Hepatocyte (in vitro differentiated cells): ENCODE results near the gene MRPL41. TPM values are rescaled to one million over a fixed set of nuclear protein-coding genes. Genes with fewer than 3 reads are reported as not detected.

Source experiments
- DNase-seq: peaks from one replicate; pipeline ENCODE4 v3.0.0-alpha.2; 2016; ENCODE audit warnings: low spot score
- H2AFZ ChIP-seq: fragments of 200-600 bp; sonication (generic); 2 replicates; pipeline ENCODE4 v1.6.0; 2016; ENCODE audit warnings: antibody characterized with exemption, mild to moderate bottlenecking
- H3K27ac ChIP-seq: fragments of 200-600 bp; sonication (generic); 2 replicates; pipeline ENCODE4 v1.5.1; 2016; ENCODE audit warnings: mild to moderate bottlenecking
- H3K27me3 ChIP-seq: fragments of 200-600 bp; sonication (generic); 2 replicates; pipeline ENCODE4 v1.6.1; 2016
- H3K36me3 ChIP-seq: fragments of 200-600 bp; sonication (generic); replicated peaks from 2 replicates; pipeline ENCODE4 v1.5.1; 2016; ENCODE audit warnings: low read depth; ENCODE audit not compliant: insufficient read depth
- H3K4me1 ChIP-seq: fragments of 200-600 bp; sonication (generic); 2 replicates; pipeline ENCODE4 v1.5.1; 2016; ENCODE audit warnings: mild to moderate bottlenecking, moderate library complexity; ENCODE audit not compliant: insufficient read depth
- H3K4me2 ChIP-seq: fragments of 200-600 bp; sonication (generic); 2 replicates; pipeline ENCODE4 v1.6.0; 2016
- H3K4me3 ChIP-seq: fragments of 200-600 bp; sonication (generic); 2 replicates; pipeline ENCODE4 v1.5.1; 2016; ENCODE audit warnings: mild to moderate bottlenecking
- H3K79me2 ChIP-seq: fragments of 200-600 bp; sonication (generic); 2 replicates; pipeline ENCODE4 v1.6.0; 2017; ENCODE audit warnings: mild to moderate bottlenecking
- H3K9me2 ChIP-seq: fragments of 200-600 bp; sonication (generic); replicated peaks from 2 replicates; pipeline ENCODE4 v1.6.0; 2017; ENCODE audit warnings: mild to moderate bottlenecking; ENCODE audit not compliant: insufficient read depth
- H3K9me3 ChIP-seq: fragments of 200-600 bp; sonication (generic); 2 replicates; pipeline ENCODE4 v1.5.1; 2016; ENCODE audit warnings: low read depth, mild to moderate bottlenecking
- H4K20me1 ChIP-seq: fragments of 200-600 bp; sonication (generic); 2 replicates; pipeline ENCODE4 v1.6.0; 2016; ENCODE audit warnings: mild to moderate bottlenecking; ENCODE audit not compliant: insufficient read depth, poor library complexity, severe bottlenecking
- CTCF ChIP-seq: fragments of 200-600 bp; sonication (generic); IDR thresholded peaks from 2 replicates; pipeline ENCODE4 v1.5.1; 2016; ENCODE audit warnings: antibody characterized with exemption, mild to moderate bottlenecking; ENCODE audit not compliant: poor library complexity
- EZH2 ChIP-seq: fragments of 200-600 bp; sonication (generic); IDR thresholded peaks from 2 replicates; pipeline ENCODE4 v1.6.1; 2016; ENCODE audit warnings: antibody characterized with exemption, mild to moderate bottlenecking, borderline replicate concordance
- EZH2phosphoT487 ChIP-seq: fragments of 200-600 bp; sonication (generic); IDR thresholded peaks from one replicate; pipeline ENCODE4 v1.6.1; 2018; ENCODE audit warnings: antibody characterized with exemption, mild to moderate bottlenecking, low read depth, moderate library complexity; ENCODE audit not compliant: unreplicated experiment, severe bottlenecking
- WGBS: methylation state at CpG from one replicate; pipeline ENCODE4 v1.1.6; 2016; ENCODE audit warnings: low lambda C conversion rate; ENCODE audit errors: missing lambda C conversion rate; 5-methylcytosine and 5-hydroxymethylcytosine counted together
- polyA plus RNA-seq: library from polyadenylated mRNA; unstranded; fragments of >200 nt; fragmentation: Nextera tagmentation; extraction: Ambion mirVana; gene quantifications from 2 replicates; pipeline ENCODE4 v1.2.1, GENCODE V29; 2016
- total RNA-seq: library from RNA; depleted of rRNA; stranded (reverse); fragments of >200 nt; gene quantifications from 2 replicates; pipeline ENCODE4 v1.2.3, GENCODE V29; 2014

The MRPL41 gene
- total and polyA plus RNA-seq, 2 experiments from 2014 or later = 36.6 to 86.0 TPM

GRCh38 chr9:137554349-137554748 lies 2.7 kb downstream of the MRPL41 start:
- Histone ChIP-seq H3K4me2 (no peak overlapping the region), H3K36me3 (no peaks in the 10 kb centered on the region), H3K27ac (no peak overlapping the region), H3K4me1 (peaks cover 8% of the 10 kb centered on the region), H3K9me3 (no peaks in the 10 kb centered on the region), H3K79me2 (no peaks in the 10 kb centered on the region), H3K4me3 (no peak overlapping the region), H4K20me1 (no peaks in the 10 kb centered on the region), H3K9me2 (no peaks in the 10 kb centered on the region), H2AFZ (no peak overlapping the region), H3K27me3 (no peaks in the 10 kb centered on the region)
- no peak for TF ChIP-seq CTCF
- TF ChIP-seq EZH2 = no peak
- TF ChIP-seq EZH2phosphoT487 = no peak
- WGBS = 88% methylated on average over 1 of the region's 1 CpG
- DNase-seq = no peak

- H3K9me3 ChIP-seq = no peaks in the 10 kb centered on the region
- TF ChIP-seq EZH2 (no peak), CTCF (no peak)
- H3K36me3 ChIP-seq = peaks cover 3% of the 10 kb centered on the region
- no peak overlapping the region for H2AFZ ChIP-seq
- H4K20me1 ChIP-seq = no peaks in the 10 kb centered on the region
- H3K27ac ChIP-seq = no peak overlapping the region
- no peaks in the 10 kb centered on the region for H3K79me2 ChIP-seq
- no peaks in the 10 kb centered on the region for H3K9me2 ChIP-seq
- H3K4me3 ChIP-seq = no peak overlapping the region
- no peaks in the 10 kb centered on the region for H3K27me3 ChIP-seq
- WGBS = 94% methylated on average over 10 of the region's 10 CpGs
- DNase-seq = no peak
- no peak overlapping the region for H3K4me2 ChIP-seq
- H3K4me1 ChIP-seq = peaks cover under 1% of the 10 kb centered on the region
Observed at GRCh38 chr9:137555179-137555578, 3.5 kb downstream of the MRPL41 start.

- WGBS = 91% methylated on average over 24 of the region's 24 CpGs
- Histone ChIP-seq H3K4me1 (no peaks in the 10 kb centered on the region), H3K27ac (no peak overlapping the region), H4K20me1 (no peaks in the 10 kb centered on the region), H3K79me2 (no peaks in the 10 kb centered on the region), H3K36me3 (peaks cover 3% of the 10 kb centered on the region), H3K4me2 (no peak overlapping the region), H2AFZ (no peak overlapping the region), H3K9me2 (no peaks in the 10 kb centered on the region), H3K27me3 (no peaks in the 10 kb centered on the region), H3K4me3 (no peak overlapping the region), H3K9me3 (no peaks in the 10 kb centered on the region)
- peak; percentile 57 for DNase-seq
- TF ChIP-seq EZH2phosphoT487 (no peak), CTCF (no peak)
Observed at GRCh38 chr9:137556069-137556838, 4.6 kb downstream of the MRPL41 start.
